Prostate gland (tissue), 2 donors: Measurements from ENCODE around the gene FKBP1B.

Experiments used
- POLR2A ChIP-seq: fragments of 450-650 bp; IDR thresholded peaks from one replicate; pipeline ENCODE4 v1.6.1; 2016; ENCODE audit warnings: antibody characterized with exemption, mild to moderate bottlenecking
- TF ChIP-seq, protein P1 (sequence below), 4 experiments: fragments of 200-600 bp in 2 of 4; fragments of 450-650 bp in 2 of 4; sonication (generic) in 2 of 4; IDR thresholded peaks; 1 replicate in 3 of 4; 2 replicates in 1 of 4; pipeline ENCODE4 v1.5.1; 2016 to 2019; ENCODE audit warnings: antibody characterized with exemption in 4 of 4, mild to moderate bottlenecking in 2 of 4, moderate library complexity in 2 of 4

DNA sequence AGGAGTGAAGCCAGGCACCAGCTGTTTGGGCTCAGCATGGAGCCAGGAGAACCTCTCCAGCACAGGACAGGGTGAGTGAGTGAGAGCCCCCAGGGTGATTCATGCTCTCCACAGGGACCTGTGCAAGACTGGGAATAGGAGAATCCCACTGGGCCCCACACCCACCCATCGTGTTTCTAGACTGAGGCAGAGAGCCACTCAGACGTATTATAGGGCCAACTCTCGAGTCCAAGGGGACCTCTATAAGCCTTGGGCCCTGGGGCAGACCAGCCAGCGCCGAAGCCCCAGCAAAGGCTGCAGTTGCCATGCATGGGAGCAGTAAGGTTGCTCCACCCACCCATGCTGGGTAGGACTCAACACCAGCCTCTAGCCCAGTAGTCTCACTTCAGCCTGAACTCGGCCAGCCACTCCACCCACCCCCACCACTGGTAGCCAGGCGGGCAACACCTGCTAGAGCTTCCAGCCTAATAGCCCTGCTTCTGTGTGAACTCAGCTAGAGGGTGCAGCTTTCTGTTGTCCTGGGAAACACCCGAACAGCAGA lies 54.6 kb downstream of the FKBP1B start:
- TF ChIP-seq, protein P1, sequence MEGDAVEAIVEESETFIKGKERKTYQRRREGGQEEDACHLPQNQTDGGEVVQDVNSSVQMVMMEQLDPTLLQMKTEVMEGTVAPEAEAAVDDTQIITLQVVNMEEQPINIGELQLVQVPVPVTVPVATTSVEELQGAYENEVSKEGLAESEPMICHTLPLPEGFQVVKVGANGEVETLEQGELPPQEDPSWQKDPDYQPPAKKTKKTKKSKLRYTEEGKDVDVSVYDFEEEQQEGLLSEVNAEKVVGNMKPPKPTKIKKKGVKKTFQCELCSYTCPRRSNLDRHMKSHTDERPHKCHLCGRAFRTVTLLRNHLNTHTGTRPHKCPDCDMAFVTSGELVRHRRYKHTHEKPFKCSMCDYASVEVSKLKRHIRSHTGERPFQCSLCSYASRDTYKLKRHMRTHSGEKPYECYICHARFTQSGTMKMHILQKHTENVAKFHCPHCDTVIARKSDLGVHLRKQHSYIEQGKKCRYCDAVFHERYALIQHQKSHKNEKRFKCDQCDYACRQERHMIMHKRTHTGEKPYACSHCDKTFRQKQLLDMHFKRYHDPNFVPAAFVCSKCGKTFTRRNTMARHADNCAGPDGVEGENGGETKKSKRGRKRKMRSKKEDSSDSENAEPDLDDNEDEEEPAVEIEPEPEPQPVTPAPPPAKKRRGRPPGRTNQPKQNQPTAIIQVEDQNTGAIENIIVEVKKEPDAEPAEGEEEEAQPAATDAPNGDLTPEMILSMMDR (IDR thresholded peaks at IDR 0.05): no peak
- TF ChIP-seq POLR2A: no peak
